NCI-H2227 (cell line): ENCODE results near the gene SF3A1.

Source experiments
- DNase-seq: peaks from one replicate; lab custom pipeline; 2025; ENCODE audit not compliant: unreplicated experiment; lab: John Stamatoyannopoulos, UW

The SF3A1 gene

DNA sequence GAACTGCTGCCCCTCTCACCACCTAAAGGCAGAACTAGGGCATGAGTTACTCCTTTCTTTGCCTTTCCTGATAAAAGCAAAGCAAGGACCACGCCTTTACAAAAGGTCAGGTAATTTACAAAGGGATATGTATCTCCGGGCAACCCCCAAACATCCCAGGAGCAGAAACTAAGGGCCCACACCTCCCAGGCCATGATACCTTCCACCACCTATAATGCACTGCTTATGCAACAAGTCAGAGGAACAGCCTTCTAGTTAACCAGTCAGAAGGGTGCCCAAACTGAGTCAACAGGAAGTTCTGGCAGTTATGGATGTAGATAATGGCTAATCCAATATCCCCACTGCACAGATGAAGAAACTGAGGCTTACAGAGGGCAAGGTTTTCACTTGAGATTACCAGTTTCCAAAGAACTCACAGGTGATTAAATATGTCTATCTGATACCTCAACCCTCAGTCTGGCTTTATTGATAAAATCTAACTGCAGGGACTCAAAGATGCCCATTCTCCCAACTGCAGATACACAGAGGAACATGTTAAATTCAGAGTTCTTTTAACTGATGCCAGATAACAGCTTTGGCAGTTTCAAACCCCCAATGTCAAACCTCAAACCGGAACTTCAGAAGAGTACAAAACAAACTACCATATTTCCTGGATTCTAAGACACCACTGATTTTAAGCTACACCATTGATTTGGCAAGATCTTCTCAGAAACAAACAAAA lies 50.6 kb downstream of the SF3A1 start:
- no peak for DNase-seq

DNA sequence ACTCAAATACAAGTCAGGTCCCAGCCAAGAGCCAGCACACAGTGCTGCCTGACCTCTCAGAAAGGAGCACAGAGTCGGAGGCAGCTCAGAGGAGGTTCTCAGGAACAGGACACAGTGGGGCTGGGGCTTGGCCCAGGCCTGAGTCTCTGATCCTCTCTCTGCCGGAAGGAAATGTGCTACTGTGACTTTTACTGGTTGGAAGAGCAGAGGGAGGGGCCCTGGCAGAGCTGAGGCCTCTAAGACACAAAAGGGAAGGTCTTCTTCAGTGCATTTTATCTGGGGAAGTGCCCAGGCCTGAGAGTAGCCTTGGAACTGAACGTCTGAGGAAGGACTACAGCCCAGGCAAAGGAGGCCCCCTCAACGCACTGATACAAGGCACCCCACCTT lies 51.2 kb downstream of the SF3A1 start:
- DNase-seq = no peak

DNA sequence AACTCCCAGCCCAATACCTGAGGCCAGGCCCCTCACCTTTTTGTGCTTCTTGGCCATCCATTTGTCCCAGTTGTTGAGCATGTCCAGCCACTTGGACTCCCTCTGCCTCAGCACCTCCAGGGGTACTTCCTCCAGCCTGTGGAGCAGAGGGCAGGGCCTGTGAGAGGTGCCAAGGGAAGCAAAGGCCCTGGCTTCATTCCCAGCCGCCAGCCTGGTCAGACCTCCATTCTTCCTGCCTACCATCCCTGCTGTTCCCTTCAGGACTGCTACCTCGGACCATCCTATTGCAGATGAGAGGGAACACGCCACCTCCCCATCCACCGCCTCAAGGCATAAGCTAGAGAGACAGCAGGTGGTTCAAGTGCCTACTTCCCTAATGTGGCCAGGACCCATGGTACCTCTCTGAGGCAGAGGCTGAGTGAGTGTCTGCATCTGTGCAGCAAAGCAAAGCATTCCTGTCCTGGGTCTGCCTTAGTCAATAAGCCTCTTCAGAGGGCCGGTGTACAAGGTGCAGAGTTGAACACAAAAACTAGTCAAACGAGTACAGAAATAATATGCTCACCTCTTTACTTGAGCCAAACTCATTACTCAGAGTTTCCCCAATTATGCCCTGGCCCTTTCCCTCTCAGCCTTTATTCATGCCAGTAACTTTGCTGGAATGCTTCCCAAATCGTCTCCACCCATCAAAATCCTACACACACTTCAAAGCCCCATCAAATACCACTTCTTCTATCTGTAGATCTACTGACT lies 52.0 kb downstream of the SF3A1 start:
- DNase-seq = no peak

DNA sequence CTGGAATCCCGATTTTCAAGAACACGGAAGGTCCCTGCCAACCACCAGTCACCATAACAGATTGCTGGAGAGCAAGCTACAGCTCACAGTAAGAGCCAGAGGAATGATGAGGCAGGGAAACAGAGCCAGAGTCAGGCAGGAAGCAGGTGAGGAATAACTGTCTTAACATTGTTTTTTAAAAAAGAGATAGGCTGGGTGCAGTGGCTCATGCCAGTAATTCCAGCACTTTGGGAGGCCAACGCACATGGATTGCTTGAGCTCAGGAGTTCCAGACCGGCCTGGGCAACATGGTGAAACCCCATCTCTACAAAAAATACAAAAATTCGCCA lies 53.9 kb downstream of the SF3A1 start:
- DNase-seq = no peak

DNA sequence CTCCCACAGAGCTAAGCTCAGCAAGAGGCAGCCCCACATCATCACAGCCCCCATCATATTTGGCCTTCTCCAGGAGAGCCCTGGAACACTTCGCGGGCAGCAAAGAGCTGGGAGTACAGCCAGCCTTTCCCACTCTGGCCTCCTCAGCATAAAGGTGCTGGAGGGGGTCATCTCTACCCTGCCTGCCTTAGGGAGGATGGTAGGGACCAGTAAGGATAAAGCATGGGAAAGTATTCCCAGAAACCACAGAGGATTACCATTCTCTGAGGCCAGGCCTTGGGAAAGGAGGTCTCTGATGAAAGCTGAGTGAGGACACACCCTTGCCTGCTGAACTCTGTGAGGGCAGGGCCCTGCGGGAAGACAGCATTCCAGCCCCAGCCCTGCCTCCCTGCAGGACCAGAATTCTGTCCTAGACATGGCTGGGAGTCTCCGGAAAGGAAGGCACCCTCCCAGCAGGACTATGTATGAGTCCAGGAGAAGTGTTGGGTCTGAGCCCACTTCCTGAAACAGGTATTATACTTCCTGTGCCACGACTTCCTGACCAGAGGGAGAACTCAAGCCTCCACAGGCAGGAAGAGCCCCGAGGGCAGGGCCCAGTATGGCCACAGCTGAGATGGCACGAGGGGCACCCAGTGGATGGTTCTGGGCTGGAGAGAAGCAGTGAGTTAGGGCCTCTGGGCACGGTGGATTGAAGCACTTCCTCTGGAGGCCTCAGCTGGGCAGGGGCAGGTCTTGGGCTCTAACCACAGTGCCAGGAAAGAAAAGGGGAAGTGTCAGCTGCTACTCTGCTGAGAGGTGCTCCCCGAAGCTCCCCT lies 54.5 kb downstream of the SF3A1 start:
- DNase-seq = no peak

DNA sequence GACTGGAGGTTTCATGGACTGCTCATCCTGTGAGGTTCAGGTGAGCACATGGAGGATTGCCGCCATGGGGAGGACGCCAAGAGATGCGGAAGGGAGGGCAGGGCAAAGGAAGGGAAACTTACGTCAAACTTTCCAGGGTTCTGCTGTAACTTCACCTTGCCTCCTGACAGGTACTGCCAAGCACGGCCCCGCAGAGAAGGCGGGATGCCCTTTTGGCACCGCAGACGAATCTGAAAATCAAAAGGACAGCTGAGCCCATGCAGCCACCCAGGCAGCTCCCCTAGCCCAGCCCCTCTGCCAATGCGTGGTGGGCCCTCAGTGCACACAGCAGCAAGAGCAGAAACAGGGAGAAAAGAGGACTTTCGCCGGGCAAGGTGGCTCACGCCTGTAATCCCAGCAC lies 57.4 kb downstream of the SF3A1 start:
- DNase-seq = no peak

DNA sequence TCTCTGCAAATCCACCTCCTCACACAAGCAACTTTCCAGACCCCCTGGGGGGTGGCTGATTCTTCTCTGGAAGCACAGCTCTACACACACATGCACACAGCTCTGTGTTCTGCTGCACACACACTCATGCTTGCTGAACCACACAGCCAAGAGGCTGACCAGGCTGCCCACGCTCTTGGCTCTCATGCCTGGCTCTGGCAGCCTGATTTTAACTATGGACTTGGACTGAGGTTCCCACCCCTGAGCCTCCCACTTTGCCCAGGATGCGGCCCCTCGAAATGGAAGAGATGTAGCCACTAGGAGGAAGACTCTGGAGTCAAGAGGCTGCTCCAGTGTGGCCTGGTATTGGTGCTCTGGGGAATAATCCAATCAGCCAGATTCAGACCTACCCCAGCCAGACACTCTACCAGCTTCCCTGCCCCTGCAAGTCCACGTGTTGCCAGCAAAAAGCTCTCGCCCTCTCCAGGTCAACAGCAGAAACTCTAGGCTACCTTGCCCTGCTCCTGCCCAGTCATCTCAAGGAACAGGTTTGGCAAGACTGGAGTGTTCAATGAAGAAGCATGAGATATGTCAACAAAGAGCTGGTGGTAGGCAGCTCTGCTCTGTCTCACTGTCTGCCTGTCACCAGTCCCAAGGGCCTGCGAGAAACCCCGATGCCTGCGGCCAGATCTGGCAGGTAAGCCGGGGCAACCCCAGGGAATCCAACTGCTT lies 58.5 kb downstream of the SF3A1 start:
- no peak for DNase-seq

DNA sequence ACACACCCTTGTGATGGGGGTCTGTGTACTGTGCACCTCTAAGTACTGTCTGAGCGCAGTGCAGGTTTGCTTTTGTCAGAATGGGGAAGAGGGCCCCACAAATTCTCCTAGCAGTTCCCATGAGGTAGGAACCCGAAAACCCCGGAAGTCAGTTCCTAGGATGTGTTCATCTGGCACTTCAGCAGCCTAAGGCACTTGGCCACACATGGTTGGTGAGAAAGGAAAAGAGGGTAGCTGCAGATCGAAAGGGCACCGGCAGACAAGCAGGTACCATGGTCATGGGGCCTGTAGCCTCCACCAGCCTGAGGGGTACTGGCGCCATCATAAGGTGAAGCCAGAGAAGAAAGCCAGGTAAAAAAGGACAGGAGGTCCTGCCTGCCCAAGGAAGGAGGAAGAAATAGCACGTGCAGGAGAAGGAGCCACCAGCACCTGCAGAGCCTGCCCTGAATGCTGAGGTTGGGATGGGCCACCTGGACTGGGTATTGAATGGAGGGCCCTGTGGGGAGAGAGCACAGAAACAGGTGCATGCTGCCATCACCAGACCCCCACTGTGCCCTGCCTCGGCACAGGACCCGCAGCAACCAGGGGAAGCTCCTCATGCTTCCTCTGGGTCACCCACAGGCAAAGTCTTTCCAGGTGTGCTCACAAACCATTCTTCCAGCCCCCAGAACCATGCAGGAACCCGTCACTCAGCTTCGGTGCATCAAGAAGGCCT lies 59.3 kb downstream of the SF3A1 start:
- no peak for DNase-seq

DNA sequence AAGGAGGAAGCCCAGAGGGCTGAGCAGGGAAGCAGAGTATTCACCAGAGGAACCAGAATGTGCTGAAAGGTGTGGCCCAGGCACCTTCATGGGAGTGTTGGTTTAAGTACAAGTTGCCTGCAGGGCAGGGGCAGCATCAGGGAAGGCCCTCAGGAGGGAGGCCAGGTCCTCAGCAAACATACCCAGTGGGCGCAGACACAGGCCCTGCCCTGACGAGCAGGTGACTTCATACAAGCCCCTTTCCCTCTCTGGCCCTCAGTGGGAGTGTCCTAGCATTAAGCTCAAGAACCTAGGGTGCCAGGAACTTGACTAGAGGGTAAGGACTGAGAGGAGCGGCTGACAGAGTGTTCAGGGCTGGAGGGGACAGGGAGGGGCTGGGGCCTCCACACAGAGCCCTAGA lies 59.9 kb downstream of the SF3A1 start:
- DNase-seq = no peak

DNA sequence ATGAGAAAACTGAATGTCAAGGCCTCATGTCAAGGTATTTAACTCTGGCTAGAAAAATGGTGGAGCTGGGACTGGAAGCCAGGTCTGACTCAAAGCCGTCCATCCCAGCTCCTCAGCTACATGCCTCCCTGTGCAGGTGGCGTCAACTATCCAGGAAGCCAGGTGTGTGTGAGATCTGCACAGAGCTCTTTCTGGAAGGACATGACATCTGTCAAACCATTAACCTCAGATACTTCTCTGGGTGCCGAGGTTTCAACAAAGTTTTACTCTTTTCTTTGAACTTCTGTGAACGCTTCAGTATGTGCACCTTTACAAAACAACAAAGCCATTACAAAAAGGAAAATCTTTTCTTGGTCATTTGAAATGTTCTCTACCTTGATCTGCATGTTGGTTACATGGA lies 60.4 kb downstream of the SF3A1 start:
- no peak for DNase-seq

DNA sequence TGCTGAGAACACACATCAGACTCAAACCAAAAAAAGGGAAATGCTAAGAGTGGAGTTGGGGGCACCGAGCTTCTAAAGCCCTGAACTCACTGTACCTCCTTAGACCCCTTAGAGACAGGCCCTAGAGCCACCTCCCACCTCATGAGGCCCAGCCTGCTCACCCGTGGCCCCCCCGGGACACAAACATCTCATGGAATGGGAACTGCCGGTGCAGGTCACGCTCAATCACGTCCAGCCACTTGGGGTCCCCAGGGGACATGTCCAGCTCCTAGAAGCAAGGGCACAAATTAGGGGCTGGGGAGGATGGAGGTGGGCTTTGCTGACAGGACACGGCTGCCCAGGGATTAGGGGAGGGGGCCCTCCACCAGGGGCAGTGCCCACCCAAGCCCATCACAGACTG lies 61.1 kb downstream of the SF3A1 start:
- DNase-seq = no peak

DNA sequence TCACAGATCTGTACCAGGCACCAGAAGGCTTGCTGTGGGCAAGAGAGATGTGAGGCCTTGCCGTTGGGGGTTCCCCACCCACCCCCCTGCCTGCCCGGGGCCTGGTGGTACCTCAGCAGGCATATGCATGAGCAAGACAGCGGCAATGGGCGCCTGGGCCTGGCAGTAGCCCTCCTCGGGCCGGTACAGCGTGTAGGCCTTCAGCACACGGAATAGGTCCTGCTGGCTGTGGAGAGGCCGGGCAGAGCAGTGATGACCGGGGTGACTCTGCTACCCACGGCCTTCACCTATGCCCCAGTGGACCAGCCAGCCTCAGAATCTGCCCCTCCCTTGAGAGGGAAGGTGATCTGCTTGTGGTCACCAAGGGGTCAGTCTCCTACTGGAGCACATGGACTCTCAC lies 61.9 kb downstream of the SF3A1 start:
- DNase-seq = no peak

DNA sequence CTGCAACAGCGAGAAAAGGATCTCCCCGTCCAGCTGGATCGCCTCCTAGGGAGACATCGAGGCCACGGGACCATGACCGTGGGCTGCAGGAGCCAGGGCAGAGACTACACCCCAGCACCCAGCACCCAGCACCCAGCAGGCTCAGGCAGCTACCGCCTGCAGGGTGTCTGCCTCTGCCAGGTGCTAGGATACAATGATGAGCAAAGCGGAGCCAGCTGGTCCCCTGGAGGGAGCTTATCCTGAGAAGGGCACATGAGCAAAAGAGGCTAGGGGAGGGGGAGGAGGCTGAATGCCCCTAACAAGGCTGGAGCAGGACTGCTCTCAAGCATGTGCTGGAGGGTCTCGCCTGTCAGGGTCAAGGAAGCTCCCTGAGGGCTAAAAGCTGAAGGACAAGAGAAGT lies 62.6 kb downstream of the SF3A1 start:
- no peak for DNase-seq

DNA sequence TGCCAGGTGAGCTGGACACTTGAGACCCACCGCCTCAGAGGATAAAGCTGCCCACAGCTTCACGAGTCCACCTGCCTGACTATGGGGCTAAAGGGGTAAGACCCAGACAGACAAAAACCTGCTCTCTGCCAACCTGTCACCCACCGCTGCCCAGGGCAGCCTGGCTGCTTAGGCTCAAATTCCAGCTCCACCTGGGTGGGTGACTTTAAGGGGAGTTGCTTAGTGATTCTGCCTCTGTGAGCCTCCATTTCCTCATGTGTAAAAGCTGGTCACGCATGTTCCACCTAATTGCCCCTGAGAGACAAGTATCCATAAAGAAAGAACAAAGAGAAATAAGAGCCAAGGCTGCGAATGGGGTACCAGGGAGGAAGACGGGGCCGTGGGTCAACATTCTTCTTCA lies 63.7 kb downstream of the SF3A1 start:
- no peak for DNase-seq

DNA sequence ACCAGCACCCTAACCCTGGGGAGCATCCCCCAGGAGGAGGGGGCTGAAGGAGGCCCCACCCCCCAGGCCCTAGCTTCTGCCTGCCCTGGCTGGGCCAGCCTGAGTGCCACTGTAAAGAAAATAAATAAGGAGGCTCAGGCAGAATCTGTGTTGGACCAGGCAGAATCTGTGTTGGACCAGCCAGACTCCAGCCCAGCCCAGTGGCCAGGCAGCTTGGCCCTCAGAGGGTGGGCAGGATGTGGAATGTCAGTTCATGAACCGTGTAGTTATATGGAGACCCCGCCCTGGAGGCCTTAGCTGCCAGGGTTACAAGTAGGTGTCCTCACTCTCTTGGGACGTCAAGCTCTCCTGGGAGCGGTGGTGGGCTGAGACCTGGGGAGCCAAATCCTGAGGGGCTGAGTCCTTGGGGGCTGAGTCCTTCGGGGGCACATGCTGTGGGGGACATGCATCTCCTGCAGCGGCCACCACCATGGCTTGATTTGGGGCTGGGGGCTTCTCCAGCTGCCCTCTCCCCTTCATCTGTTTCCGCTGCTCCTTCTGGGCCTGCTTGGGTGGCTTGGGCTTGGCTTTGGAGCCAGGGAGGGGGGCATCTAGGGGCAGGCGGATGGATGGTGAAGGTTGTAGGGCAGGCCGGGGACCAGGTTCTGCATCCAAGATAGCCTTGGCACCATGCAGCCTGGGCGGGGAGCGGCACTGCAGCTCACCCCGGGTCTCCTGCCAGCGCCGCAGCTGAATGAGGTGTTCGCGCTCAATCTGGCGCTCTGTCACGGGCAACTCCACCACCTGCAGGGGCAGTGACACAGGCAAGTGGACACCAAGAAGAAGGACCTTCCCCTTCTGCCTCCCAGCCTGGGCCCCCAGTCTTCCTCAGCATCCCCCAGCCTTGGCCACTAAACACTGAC lies 64.4 kb downstream of the SF3A1 start:
- DNase-seq = no peak

DNA sequence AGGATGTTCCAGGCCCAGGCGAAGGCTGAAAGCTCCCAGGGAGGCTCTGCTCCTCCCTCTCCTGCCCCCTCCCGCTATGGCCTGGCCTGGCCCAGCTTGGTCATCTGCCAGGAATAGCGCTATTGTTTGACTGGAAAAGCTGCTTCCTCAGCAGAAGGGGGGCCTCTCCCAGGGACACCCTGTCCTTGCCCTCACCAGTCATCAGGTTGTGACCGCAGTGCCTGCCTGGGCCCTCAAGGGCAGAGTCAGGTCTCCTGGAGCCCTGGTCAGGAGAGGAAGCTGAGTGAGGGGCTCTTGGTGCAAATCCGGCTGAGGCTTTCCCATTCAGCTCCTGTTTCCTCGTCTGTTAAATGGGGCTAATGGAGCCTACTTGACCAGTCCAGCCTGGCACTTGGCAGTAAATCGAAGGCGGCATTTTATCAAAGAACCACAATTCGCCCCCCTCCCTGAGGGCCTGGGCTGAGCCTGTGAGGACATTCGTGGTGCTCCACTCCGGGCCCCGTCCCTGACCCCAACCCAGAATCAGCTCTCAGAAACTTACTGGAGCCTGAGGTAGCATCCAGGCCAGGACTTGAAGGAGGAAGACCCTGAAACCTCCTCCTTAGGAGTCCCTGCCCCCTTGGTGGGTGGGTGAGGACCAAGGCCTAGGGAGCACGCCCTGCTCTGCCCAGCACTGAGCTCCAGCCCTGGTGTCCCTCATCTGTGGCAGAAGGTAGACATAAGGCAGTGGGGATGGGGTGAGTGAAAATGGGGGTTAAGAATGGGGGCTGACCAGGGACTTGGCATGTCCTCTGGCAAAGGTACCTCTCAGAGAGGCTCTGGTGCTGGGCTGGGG lies 65.4 kb downstream of the SF3A1 start:
- DNase-seq = no peak

DNA sequence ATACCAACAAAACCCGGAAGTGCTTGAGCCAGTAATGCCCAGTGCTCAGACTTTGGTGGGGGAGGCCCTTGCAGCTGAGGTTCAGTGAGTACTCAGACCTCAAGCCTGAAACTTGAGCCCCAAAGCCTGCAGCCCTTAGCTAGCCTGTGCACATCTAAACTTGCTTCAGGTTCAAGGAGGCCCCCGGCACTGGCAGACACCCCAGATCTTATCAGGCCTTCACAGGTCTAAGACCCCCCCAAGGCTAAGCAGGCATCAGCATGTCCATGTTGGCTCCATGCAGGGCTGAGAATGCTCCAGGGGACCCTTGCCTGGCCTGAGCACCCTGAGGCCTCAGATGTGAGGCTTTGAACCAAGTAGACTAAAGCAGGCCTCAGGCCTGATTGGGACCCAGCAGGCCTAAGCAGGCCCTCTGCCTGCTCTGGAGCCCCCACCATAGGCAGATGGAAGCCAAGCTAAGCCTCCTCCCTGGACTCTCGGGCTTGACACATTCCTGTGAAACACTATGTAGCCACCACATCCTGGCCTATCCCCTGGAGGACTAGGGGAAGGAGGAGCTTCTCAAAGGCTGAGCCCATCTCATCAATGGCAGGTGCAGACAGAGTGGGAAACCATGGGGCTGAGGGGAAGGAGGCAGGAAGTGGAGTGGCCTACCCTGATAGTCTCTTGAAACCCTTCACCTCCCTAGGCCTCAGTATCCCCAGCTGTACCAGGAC lies 66.2 kb downstream of the SF3A1 start:
- DNase-seq = peak; percentile 3

DNA sequence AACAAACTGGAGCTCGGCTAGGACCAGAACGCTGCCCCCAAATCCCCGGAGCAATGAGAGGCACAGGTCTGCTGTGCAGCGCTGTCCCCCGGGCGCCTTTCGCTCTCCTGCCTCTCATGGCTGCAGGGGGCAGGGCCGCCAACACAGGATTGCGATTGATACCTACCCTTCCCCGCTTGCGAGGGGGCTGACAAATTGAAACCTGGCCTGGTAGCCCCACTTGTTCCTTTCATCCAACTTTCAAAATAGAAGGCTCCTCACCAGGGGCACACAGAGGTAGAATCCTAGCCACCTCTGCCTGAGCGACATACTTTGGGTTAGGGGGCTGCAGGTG lies 66.7 kb downstream of the SF3A1 start:
- no peak for DNase-seq
